GM12891 (cell line): ENCODE data around the gene PMP22.

Experiments used
- POLR2A ChIP-seq: IDR thresholded peaks from 2 replicates; pipeline ENCODE4 v1.6.1; 2011; ENCODE audit warnings: low read depth, low read length, control low read depth
- POLR2AphosphoS5 ChIP-seq: IDR thresholded peaks from 2 replicates; pipeline ENCODE4 v1.6.1; 2011; ENCODE audit warnings: low read depth, low read length, control low read depth

- TF ChIP-seq POLR2A (no peak), POLR2AphosphoS5 (no peak)
Measured at GRCh38 chr17:15231851-15232516, 33.1 kb downstream of the PMP22 start.
